Vagina (tissue), 2 donors: ENCODE data around the gene BIRC7. TPM values are rescaled to one million over a fixed set of nuclear protein-coding genes. Genes with fewer than 3 reads are reported as not detected.

Experiments
- DNase-seq, 2 donors: peaks; one replicate each; pipeline ENCODE4 v3.0.0-alpha.2; 2017; ENCODE audit errors: extremely low spot score in 2 of 2
- H3K27ac ChIP-seq: fragments of 200-600 bp; sonication (generic); one replicate; pipeline ENCODE4 v1.5.1; 2019
- H3K27me3 ChIP-seq: fragments of 200-600 bp; sonication (generic); one replicate; pipeline ENCODE4 v1.5.1; 2019
- H3K36me3 ChIP-seq, 2 donors: fragments of 200-600 bp; sonication (generic); one replicate each; pipeline ENCODE4 v1.5.1; 2017 to 2019
- H3K4me1 ChIP-seq: fragments of 200-600 bp; sonication (generic); one replicate; pipeline ENCODE4 v1.5.1; 2019
- H3K4me3 ChIP-seq, 2 donors: fragments of 200-600 bp; sonication (generic); 1 replicate in 1 of 2; 2 replicates in 1 of 2; pipeline ENCODE4 v1.5.1; 2016 to 2019
- H3K9me3 ChIP-seq: fragments of 200-600 bp; sonication (generic); one replicate; pipeline ENCODE4 v1.5.1; 2019
- CTCF ChIP-seq, 3 experiments: fragments of 450-650 bp in 2 of 3; fragments of 200-600 bp in 1 of 3; sonication (generic) in 1 of 3; IDR thresholded peaks; one replicate each; pipeline ENCODE4 v1.5.1; 2017 to 2019; ENCODE audit warnings: antibody characterized with exemption in 3 of 3, mild to moderate bottlenecking in 2 of 3, moderate library complexity in 2 of 3
- POLR2A ChIP-seq, 2 donors: fragments of 450-650 bp; IDR thresholded peaks; one replicate each; pipeline ENCODE4 v1.6.1; 2017; ENCODE audit warnings: antibody characterized with exemption in 2 of 2, mild to moderate bottlenecking in 2 of 2, moderate library complexity in 2 of 2
- POLR2AphosphoS5 ChIP-seq, 2 donors: sonication (generic); formaldehyde crosslinking; IDR thresholded peaks; one replicate each; pipeline ENCODE4 v1.9.0; 2017; ENCODE audit warnings: antibody characterized with exemption in 2 of 2, mild to moderate bottlenecking in 2 of 2, low read depth in 1 of 2; ENCODE audit not compliant: insufficient read depth in 1 of 2
- intact Hi-C: fragments of 100-400 bp; cut with DNase I; formaldehyde crosslinking; loops from one replicate; pipeline ENCODE4 v1.15.1; 2023
- total RNA-seq: library from RNA; depleted of rRNA; stranded (reverse); fragments of >200 nt; gene quantifications from one replicate; pipeline ENCODE4 v1.2.3, GENCODE V29; 2016

BIRC7 gene
- total RNA-seq, 1 donor from 2014 or later = 2.7 TPM

DNA sequence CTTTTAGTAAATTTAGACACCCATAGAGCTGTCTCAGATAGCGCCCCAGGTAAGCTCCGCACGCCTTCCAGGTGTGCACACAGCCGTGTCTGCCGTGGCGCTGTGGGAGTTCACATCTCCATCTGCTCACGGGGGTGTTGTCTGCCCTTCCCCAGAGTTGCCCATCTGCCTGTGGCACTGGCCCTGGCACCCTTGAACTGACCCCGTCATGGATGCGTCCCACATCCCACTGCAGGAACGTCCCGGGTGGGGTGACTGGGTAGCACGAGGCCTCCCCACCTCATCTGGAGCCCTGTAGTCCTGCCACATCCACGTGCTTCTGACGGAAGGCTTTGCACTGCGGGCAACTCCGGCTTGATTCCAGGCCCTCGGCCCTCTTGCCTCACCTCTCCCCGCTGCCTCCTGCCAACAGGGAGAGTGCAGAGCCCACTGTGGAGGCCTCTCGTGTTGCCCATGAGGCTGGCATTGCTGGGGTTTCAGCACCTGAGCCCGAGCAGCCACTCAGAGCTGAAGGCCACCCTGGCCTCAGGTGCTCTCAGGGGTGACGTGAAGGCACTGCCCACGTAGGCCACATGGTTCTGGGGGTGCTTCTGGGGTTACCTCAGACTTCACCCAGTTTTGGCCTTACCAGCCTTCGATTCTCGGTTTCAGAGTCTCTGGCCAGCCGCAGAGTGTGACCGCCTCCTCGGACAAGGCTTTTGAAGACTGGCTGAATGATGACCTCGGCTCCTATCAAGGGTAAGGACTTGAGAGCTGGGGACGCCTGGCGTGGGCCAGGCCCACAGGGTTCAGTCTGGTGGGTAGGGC is 42.0 kb downstream of the BIRC7 start:
- H3K27me3 ChIP-seq = no peaks in the 10 kb centered on the region
- no peak overlapping the region for H3K4me3 ChIP-seq
- H3K4me1 ChIP-seq = peaks cover 19% of the 10 kb centered on the region
- intact Hi-C loops = no loop called here
- no peaks in the 10 kb centered on the region for H3K9me3 ChIP-seq
- DNase-seq = no peak
- TF ChIP-seq POLR2A (IDR thresholded peaks at IDR 0.05) = no peak
- no peak for TF ChIP-seq CTCF (IDR thresholded peaks at IDR 0.05)
- no peak for TF ChIP-seq POLR2AphosphoS5 (IDR thresholded peaks at IDR 0.05; ENCODE audit: insufficient read depth in 1 of 2, low read depth in 1 of 2)
- no peak overlapping the region for H3K27ac ChIP-seq
- H3K36me3 ChIP-seq = peaks cover 0 to 61% of the 10 kb centered on the region in 2 donors

DNA sequence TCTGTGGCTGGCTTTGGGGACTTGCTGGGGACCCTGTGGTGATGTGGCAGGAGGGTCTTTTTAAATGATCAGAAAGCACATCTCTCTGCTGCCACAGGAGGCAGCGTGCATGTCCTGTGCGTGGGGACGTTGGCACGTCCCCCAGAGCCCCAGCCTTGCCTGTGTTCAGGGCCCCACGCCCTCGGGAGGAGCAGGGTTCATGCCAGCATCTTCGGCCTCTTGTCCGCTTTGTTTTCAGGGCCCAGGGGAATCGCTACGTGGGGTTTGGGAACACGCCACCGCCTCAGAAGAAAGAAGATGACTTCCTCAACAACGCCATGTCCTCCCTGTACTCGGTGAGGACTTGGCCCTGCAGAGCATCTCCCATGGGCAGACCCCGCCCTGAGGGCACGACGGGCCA is 43.0 kb downstream of the BIRC7 start:
- TF ChIP-seq POLR2A (IDR thresholded peaks at IDR 0.05) (no peak), CTCF (IDR thresholded peaks at IDR 0.05) (no peak), POLR2AphosphoS5 (IDR thresholded peaks at IDR 0.05; ENCODE audit: insufficient read depth in 1 of 2, low read depth in 1 of 2) (no peak)
- H3K4me3 ChIP-seq = no peak overlapping the region
- peaks cover 0 to 71% of the 10 kb centered on the region in 2 donors for H3K36me3 ChIP-seq
- H3K9me3 ChIP-seq = no peaks in the 10 kb centered on the region
- no peak overlapping the region for H3K27ac ChIP-seq
- H3K4me1 ChIP-seq = peaks cover 14% of the 10 kb centered on the region
- H3K27me3 ChIP-seq = no peaks in the 10 kb centered on the region
- intact Hi-C loops = no loop called here
- no peak for DNase-seq

DNA sequence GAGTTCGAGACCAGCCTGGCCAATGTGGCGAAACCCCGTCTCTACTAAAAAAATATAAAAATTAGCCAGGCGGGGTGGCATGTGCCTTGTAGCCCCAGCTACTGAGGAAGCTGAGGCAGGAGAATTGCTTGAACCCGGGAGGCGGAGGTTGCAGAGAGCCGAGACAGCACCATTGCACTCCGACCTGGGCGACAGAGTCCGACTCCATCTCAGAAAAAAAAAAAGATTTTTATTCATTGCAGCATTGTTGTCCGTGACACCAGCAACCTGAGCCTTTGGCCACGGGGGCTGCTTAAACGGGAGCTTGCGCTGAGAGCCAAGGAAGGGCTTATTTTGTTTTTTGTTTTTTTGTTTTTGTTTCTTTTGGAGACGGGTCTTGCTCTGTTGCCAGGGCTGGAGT is 44.2 kb downstream of the BIRC7 start:
- Histone ChIP-seq H3K9me3 (no peaks in the 10 kb centered on the region), H3K27me3 (no peaks in the 10 kb centered on the region), H3K4me3 (no peak overlapping the region), H3K4me1 (peaks cover 1% of the 10 kb centered on the region), H3K36me3 (peaks cover 0 to 71% of the 10 kb centered on the region in 2 donors), H3K27ac (no peak overlapping the region)
- no peak for DNase-seq
- intact Hi-C loops = no loop called here
- no peak for TF ChIP-seq POLR2AphosphoS5 (IDR thresholded peaks at IDR 0.05; ENCODE audit: insufficient read depth in 1 of 2, low read depth in 1 of 2)
- TF ChIP-seq POLR2A (IDR thresholded peaks at IDR 0.05) = no peak
- no peak for TF ChIP-seq CTCF (IDR thresholded peaks at IDR 0.05)

- H3K27me3 ChIP-seq = no peaks in the 10 kb centered on the region
- DNase-seq = no peak
- no peak overlapping the region for H3K4me3 ChIP-seq
- H3K36me3 ChIP-seq = peaks cover 0 to 72% of the 10 kb centered on the region in 2 donors
- H3K4me1 ChIP-seq = no peaks in the 10 kb centered on the region
- TF ChIP-seq POLR2AphosphoS5 (IDR thresholded peaks at IDR 0.05; ENCODE audit: insufficient read depth in 1 of 2, low read depth in 1 of 2) = no peak
- TF ChIP-seq CTCF (IDR thresholded peaks at IDR 0.05) = no peak
- no peak for TF ChIP-seq POLR2A (IDR thresholded peaks at IDR 0.05)
- H3K9me3 ChIP-seq = no peaks in the 10 kb centered on the region
- intact Hi-C loops = no loop called here
- H3K27ac ChIP-seq = no peak overlapping the region
Measured at GRCh38 chr20:63280371-63280770, 44.7 kb downstream of the BIRC7 start.

DNA sequence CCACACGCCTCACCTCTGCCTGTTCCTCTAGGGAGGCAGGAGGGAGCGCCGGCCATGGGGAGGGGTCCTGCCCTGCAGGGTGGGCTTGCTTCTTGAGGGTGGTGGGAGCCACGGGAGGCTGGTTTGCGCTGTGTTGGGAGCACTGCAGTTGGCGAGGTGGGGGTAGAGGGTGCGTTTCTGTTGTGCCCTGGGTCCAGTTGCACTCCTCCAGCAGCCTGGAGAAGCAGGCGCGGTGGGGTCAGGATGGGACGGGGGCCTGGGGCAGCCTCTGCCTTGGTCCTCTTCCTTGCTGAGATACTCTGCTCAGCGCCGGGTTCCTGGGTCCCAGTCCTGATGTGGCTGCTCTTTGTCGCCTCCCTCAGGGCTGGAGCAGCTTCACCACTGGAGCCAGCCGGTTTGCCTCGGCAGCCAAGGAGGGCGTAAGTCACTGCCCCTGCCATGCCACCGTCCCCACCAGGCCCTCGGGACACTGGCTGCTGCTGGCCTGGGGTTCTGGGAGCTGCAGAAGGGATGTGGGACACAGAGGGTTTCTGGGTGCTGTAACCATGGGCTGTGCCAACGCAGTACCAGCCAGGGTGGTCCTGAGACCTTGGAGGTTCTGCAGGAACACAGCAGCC is 45.3 kb downstream of the BIRC7 start:
- H3K4me1 ChIP-seq = no peaks in the 10 kb centered on the region
- H3K27ac ChIP-seq = no peak overlapping the region
- intact Hi-C loops = no loop called here
- DNase-seq = no peak
- no peak overlapping the region for H3K4me3 ChIP-seq
- H3K36me3 ChIP-seq = peaks cover 0 to 74% of the 10 kb centered on the region in 2 donors
- no peaks in the 10 kb centered on the region for H3K27me3 ChIP-seq
- TF ChIP-seq POLR2A (IDR thresholded peaks at IDR 0.05) = no peak
- no peak for TF ChIP-seq POLR2AphosphoS5 (IDR thresholded peaks at IDR 0.05; ENCODE audit: insufficient read depth in 1 of 2, low read depth in 1 of 2)
- no peak for TF ChIP-seq CTCF (IDR thresholded peaks at IDR 0.05)
- H3K9me3 ChIP-seq = no peaks in the 10 kb centered on the region
